Osteoblast (primary cell): ENCODE measurements around the gene LRP6. TPM values are rescaled to one million over a fixed set of nuclear protein-coding genes. Genes with fewer than 3 reads are reported as not detected.
"Not testable (repeated sequence)": the region's sequence is repeated elsewhere in the genome, so short reads cannot be mapped to it uniquely, and the experiment has no call there.

Source experiments
- DNase-seq: peaks from one replicate; pipeline ENCODE4 v3.0.0; 2011; ENCODE audit warnings: low spot score, mixed read lengths; ENCODE audit not compliant: insufficient read length; ENCODE audit errors: missing footprints
- H2AFZ ChIP-seq: 2 replicates; pipeline ENCODE4 v1.6.0; 2011; ENCODE audit warnings: mild to moderate bottlenecking, low read length
- H3K27ac ChIP-seq: 2 replicates; pipeline ENCODE4 v1.5.1; 2011; ENCODE audit warnings: mild to moderate bottlenecking, low read depth, low read length, moderate library complexity
- H3K27me3 ChIP-seq: 2 replicates; pipeline ENCODE4 v1.6.0; 2012; ENCODE audit warnings: mild to moderate bottlenecking, control low read depth, inconsistent platforms, low read length, moderate library complexity; ENCODE audit not compliant: insufficient read depth
- H3K36me3 ChIP-seq: 2 replicates; pipeline ENCODE4 v1.5.1; 2011; ENCODE audit warnings: mild to moderate bottlenecking, low read length, control low read depth, moderate library complexity; ENCODE audit not compliant: insufficient read depth
- H3K4me1 ChIP-seq: 2 replicates; pipeline ENCODE4 v1.5.1; 2011; ENCODE audit warnings: mild to moderate bottlenecking, low read length, control low read depth, moderate library complexity; ENCODE audit not compliant: insufficient read depth
- H3K4me2 ChIP-seq: 2 replicates; pipeline ENCODE4 v1.6.0; 2011; ENCODE audit warnings: mild to moderate bottlenecking, low read length; ENCODE audit not compliant: insufficient read depth
- H3K4me3 ChIP-seq: fragments of 200-600 bp; sonication (generic); 3 replicates; pipeline ENCODE4 v1.5.1; 2012; ENCODE audit warnings: mild to moderate bottlenecking, low read length, inconsistent platforms; ENCODE audit not compliant: insufficient read depth
- H3K79me2 ChIP-seq: 2 replicates; pipeline ENCODE4 v1.6.0; 2012; ENCODE audit warnings: mild to moderate bottlenecking, low read length, control low read depth, inconsistent platforms; ENCODE audit not compliant: insufficient read depth
- H3K9me3 ChIP-seq: 2 replicates; pipeline ENCODE4 v1.5.1; 2011; ENCODE audit warnings: low read depth, low read length, control low read depth
- H4K20me1 ChIP-seq: 2 replicates; pipeline ENCODE4 v1.6.0; 2012; ENCODE audit warnings: mild to moderate bottlenecking, low read length, control low read depth; ENCODE audit not compliant: insufficient read depth
- total RNA-seq: library from RNA; depleted of rRNA; stranded (reverse); fragments of >200 nt; gene quantifications from 2 replicates; pipeline ENCODE4 v1.2.3, GENCODE V29; 2012
- TF ChIP-seq, protein P1 (sequence below): IDR thresholded peaks from 2 replicates; pipeline ENCODE4 v1.5.1; 2011; ENCODE audit warnings: mild to moderate bottlenecking, low read depth, low read length, moderate library complexity; ENCODE audit errors: extremely low read depth

The LRP6 gene
- total RNA-seq, 1 donor = 46.7 TPM

DNA sequence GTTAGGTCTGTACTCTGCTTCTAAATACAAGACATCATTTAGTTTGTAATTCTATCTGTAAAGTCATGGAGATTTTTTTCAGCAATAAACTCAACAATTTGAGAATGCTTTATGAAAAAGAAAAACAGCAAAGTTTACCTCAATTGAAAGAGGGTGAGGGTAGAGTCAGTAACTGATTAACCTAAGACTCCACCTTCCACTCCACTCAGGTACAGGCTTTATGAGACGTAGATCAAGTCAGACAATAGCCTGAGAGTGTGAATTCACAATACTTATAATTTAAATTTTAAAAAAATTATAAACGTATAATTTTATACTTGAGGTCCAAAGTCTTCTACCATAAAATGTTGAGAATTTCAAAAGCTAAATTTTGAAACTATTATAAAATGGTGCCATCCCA is 150.2 kb downstream of the LRP6 start:
- Histone ChIP-seq H3K9me3 (no peaks in the 10 kb centered on the region), H3K4me3 (no peak overlapping the region), H3K36me3 (peaks cover 12% of the 10 kb centered on the region), H3K4me2 (no peak overlapping the region), H2AFZ (no peak overlapping the region), H3K27ac (no peak overlapping the region), H3K79me2 (no peaks in the 10 kb centered on the region), H3K4me1 (no peaks in the 10 kb centered on the region), H3K27me3 (no peaks in the 10 kb centered on the region), H4K20me1 (no peaks in the 10 kb centered on the region)
- DNase-seq = no peak
- TF ChIP-seq, protein P1, sequence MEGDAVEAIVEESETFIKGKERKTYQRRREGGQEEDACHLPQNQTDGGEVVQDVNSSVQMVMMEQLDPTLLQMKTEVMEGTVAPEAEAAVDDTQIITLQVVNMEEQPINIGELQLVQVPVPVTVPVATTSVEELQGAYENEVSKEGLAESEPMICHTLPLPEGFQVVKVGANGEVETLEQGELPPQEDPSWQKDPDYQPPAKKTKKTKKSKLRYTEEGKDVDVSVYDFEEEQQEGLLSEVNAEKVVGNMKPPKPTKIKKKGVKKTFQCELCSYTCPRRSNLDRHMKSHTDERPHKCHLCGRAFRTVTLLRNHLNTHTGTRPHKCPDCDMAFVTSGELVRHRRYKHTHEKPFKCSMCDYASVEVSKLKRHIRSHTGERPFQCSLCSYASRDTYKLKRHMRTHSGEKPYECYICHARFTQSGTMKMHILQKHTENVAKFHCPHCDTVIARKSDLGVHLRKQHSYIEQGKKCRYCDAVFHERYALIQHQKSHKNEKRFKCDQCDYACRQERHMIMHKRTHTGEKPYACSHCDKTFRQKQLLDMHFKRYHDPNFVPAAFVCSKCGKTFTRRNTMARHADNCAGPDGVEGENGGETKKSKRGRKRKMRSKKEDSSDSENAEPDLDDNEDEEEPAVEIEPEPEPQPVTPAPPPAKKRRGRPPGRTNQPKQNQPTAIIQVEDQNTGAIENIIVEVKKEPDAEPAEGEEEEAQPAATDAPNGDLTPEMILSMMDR = no peak

DNA sequence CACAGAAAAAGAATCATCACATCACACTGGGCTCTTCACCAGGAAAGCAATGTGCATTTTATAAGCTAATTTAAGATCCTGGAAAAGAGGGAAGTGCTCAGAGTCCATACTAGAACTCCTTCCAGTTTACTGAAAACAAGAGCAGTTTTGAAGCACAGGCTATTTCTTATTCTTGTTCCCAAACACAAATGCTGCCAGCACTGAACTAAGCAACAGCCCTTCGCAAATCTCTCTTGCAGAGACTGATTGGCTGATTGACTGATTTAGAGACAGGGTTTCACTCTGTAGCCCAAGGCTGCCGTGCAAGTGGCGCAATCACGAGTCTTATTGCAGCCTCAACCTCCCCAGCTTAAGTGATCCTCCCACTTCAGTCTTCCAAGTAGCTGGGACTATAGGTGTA is 151.3 kb downstream of the LRP6 start:
- no peak for DNase-seq
- Histone ChIP-seq H4K20me1 (no peaks in the 10 kb centered on the region), H3K27me3 (no peaks in the 10 kb centered on the region), H3K9me3 (no peaks in the 10 kb centered on the region), H3K4me3 (no peak overlapping the region), H3K36me3 (peaks cover 6% of the 10 kb centered on the region), H3K4me2 (no peak overlapping the region), H3K79me2 (no peaks in the 10 kb centered on the region), H3K27ac (no peak overlapping the region), H2AFZ (no peak overlapping the region), H3K4me1 (no peaks in the 10 kb centered on the region)
- TF ChIP-seq, protein P1 = no peak

DNA sequence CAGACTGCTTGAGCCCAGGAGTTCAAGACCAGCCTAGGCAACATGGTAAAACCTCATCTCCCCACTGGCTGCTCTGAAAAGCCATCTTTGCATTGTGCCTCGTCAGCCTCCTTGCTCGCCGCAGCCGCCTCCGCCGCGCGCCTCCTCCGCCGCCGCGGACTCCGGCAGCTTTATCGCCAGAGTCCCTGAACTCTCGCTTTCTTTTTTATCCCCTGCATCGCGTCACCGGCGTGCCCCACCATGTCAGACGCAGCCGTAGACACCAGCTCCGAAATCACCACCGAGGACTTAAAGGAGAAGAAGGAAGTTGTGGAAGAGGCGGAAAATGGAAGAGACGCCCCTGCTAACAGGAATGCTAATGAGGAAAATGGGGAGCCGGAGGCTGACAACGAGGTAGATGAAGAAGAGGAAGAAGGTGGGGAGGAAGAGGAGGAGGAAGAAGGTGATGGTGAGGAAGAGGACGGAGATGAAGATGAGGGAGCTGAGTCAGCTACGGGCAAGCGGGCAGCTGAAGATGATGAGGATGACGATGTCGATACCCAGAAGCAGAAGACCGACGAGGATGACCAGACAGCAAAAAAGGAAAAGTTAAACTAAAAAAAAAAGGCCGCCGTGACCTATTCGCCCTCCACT is 155.8 kb downstream of the LRP6 start:
- H3K27me3 ChIP-seq, H4K20me1 ChIP-seq, DNase-seq, H3K79me2 ChIP-seq, H3K4me1 ChIP-seq, H2AFZ ChIP-seq, H3K27ac ChIP-seq, H3K4me3 ChIP-seq, H3K9me3 ChIP-seq, H3K4me2 ChIP-seq, H3K36me3 ChIP-seq: not testable (repeated sequence)

DNA sequence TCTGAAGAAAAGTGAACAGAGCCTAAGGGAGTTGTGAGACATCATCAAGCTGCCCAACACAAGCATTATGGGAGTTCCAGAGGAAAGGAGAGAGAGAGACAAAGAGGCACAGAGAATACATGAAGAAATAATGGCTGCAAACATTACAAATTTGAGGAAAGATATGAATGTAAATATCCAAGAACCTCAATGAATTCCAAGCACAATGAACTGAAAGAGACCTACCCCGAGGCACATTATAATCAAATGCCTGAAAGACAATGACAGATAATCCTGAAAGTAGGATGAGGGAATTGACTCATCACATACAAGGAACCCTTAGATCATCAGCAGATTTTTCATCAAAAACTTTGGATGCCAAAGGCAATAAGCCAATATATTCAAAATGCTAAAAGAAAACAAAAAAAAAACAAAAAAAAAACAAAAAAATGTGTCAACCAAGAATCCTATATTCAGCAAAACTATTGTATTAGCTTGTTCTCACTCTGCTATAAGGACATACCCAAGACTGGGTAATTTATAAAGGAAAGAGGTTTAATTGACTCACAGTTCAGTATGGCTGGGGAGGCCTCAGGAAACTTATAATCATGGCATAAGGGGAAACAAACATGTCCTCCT is 158.3 kb downstream of the LRP6 start:
- Histone ChIP-seq H3K79me2 (no peaks in the 10 kb centered on the region), H3K27ac (no peak overlapping the region), H3K27me3 (no peaks in the 10 kb centered on the region), H2AFZ (no peak overlapping the region), H3K4me2 (no peak overlapping the region), H3K4me1 (no peaks in the 10 kb centered on the region), H3K9me3 (no peaks in the 10 kb centered on the region), H3K4me3 (no peak overlapping the region), H3K36me3 (no peaks in the 10 kb centered on the region), H4K20me1 (no peaks in the 10 kb centered on the region)
- TF ChIP-seq, protein P1 = no peak
- DNase-seq = no peak
